ENCODE measurements around the gene SLC13A4. TPM values are rescaled to one million over a fixed set of nuclear protein-coding genes. Genes with fewer than 3 reads are reported as not detected.

The SLC13A4 gene
- total RNA-seq, 1 donor, result 0.36 TPM

DNA sequence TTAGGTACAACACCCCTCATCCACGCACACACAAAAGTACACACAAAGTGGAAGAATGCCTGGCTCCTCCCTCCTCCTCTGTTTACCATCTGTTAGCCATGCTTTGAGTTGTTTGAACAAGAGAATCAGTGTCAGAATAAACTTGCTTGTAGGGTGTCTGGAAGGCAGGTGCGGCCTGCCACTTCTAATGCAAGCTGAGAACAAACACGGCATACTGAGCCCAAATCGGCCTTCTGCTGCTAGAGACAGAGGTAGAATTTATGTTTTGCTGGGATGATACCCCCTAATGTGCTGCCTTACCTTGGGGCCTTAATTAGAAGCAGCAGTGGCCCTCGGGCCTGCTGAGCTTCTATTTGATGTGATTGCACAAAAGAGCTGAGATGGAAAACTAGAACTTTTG, 45.5 kb upstream of the SLC13A4 start:
- Histone ChIP-seq H2AFZ (ENCODE audit: low read length) (no peak overlapping the region), H3K4me3 (ENCODE audit: insufficient read depth, low read length) (no peak overlapping the region), H3K27me3 (ENCODE audit: insufficient read depth, low read length) (no peaks in the 10 kb centered on the region), H3K4me2 (ENCODE audit: insufficient read depth, low read length) (no peak overlapping the region), H3K27ac (ENCODE audit: low read depth, low read length) (no peak overlapping the region), H3K36me3 (ENCODE audit: insufficient read depth, low read length) (no peaks in the 10 kb centered on the region), H4K20me1 (ENCODE audit: insufficient read depth, low read length) (no peaks in the 10 kb centered on the region), H3K4me1 (ENCODE audit: insufficient read depth, low read length) (no peaks in the 10 kb centered on the region), H3K9me3 (ENCODE audit: low read depth, low read length) (peaks cover 5% of the 10 kb centered on the region), H3K79me2 (ENCODE audit: insufficient read depth, low read length) (no peaks in the 10 kb centered on the region)
- TF ChIP-seq, protein P1, sequence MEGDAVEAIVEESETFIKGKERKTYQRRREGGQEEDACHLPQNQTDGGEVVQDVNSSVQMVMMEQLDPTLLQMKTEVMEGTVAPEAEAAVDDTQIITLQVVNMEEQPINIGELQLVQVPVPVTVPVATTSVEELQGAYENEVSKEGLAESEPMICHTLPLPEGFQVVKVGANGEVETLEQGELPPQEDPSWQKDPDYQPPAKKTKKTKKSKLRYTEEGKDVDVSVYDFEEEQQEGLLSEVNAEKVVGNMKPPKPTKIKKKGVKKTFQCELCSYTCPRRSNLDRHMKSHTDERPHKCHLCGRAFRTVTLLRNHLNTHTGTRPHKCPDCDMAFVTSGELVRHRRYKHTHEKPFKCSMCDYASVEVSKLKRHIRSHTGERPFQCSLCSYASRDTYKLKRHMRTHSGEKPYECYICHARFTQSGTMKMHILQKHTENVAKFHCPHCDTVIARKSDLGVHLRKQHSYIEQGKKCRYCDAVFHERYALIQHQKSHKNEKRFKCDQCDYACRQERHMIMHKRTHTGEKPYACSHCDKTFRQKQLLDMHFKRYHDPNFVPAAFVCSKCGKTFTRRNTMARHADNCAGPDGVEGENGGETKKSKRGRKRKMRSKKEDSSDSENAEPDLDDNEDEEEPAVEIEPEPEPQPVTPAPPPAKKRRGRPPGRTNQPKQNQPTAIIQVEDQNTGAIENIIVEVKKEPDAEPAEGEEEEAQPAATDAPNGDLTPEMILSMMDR (IDR thresholded peaks at IDR 0.05; ENCODE audit: extremely low read depth, low read depth, low read length), result no peak
- DNase-seq (ENCODE audit: insufficient read length, low spot score, missing footprints), result no peak

DNA sequence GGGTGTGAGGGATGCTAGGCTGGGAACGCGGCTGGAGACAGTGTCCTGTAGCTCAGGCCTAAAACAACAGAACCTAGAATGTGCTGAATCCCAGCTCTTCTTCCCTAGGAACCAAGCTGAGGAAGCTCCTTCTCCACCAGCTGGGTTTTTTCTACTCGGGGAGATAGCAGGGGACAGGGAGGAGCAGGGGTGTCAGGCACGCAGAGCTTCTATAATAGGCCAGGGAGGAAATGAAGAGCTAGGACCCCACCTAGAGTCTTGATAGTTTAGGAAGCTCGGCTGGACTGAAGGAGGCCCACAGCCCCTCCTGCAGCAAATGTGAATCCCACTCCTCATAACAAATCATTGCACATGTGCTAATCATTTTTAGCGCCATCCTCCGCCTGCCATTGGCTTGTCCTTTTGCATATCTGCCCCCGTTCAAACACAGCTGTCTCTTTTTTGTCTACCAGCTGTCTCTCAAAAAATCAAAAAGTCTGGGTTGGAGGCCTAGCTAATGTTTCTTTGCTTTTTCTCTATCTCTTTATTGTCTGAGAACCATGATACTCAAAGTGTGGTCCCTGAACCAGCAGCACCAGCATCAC, 44.7 kb upstream of the SLC13A4 start:
- TF ChIP-seq, protein P1 (IDR thresholded peaks at IDR 0.05; ENCODE audit: extremely low read depth, low read depth, low read length), result no peak
- no peak for DNase-seq (ENCODE audit: insufficient read length, low spot score, missing footprints)
- Histone ChIP-seq H3K36me3 (ENCODE audit: insufficient read depth, low read length) (no peaks in the 10 kb centered on the region), H4K20me1 (ENCODE audit: insufficient read depth, low read length) (no peaks in the 10 kb centered on the region), H3K27ac (ENCODE audit: low read depth, low read length) (no peak overlapping the region), H3K4me3 (ENCODE audit: insufficient read depth, low read length) (no peak overlapping the region), H3K27me3 (ENCODE audit: insufficient read depth, low read length) (no peaks in the 10 kb centered on the region), H3K9me3 (ENCODE audit: low read depth, low read length) (no peaks in the 10 kb centered on the region), H3K4me1 (ENCODE audit: insufficient read depth, low read length) (no peaks in the 10 kb centered on the region), H3K79me2 (ENCODE audit: insufficient read depth, low read length) (no peaks in the 10 kb centered on the region), H3K4me2 (ENCODE audit: insufficient read depth, low read length) (no peak overlapping the region), H2AFZ (ENCODE audit: low read length) (no peak overlapping the region)

DNA sequence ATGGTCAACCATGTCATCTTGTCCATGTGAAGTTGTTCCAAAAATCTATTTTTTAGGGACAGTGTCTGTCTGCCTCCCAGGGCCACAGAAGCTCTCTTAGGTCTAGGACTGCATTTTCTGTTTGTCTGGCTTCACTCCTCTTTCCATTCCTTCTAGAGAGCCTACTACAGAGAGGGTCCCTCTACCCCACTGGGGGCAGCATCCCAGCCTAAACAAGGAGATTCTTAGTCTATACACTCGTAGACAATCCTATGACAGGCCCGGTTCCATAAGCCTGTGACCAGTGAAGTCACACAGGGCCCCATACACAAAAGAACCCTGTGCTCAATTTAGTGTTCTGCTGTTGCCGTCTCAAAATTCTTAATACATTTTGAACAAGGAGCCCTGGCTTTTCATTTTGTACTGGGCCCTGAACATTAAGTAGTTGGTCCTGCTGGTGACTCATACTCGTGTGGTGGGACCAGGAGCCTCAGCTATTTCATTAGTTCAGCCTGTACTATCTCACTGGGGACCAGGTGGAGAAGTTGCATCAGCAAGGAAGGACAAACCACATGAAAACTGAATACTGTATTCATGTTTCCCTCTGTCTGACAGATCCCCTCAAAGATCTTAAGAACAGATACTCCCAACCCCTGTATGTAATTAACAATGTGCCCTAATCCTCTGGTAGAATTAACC, 44.1 kb upstream of the SLC13A4 start:
- Histone ChIP-seq H2AFZ (ENCODE audit: low read length) (peak overlapping the region; percentile 63), H3K27ac (ENCODE audit: low read depth, low read length) (no peak overlapping the region), H3K9me3 (ENCODE audit: low read depth, low read length) (no peaks in the 10 kb centered on the region), H3K27me3 (ENCODE audit: insufficient read depth, low read length) (no peaks in the 10 kb centered on the region), H3K36me3 (ENCODE audit: insufficient read depth, low read length) (no peaks in the 10 kb centered on the region), H3K79me2 (ENCODE audit: insufficient read depth, low read length) (no peaks in the 10 kb centered on the region), H4K20me1 (ENCODE audit: insufficient read depth, low read length) (no peaks in the 10 kb centered on the region), H3K4me3 (ENCODE audit: insufficient read depth, low read length) (no peak overlapping the region), H3K4me1 (ENCODE audit: insufficient read depth, low read length) (no peaks in the 10 kb centered on the region), H3K4me2 (ENCODE audit: insufficient read depth, low read length) (no peak overlapping the region)
- TF ChIP-seq, protein P1 (IDR thresholded peaks at IDR 0.05; ENCODE audit: extremely low read depth, low read depth, low read length), result no peak
- no peak for DNase-seq (ENCODE audit: insufficient read length, low spot score, missing footprints)

- Histone ChIP-seq H3K4me2 (ENCODE audit: insufficient read depth, low read length) (no peak overlapping the region), H3K27me3 (ENCODE audit: insufficient read depth, low read length) (no peaks in the 10 kb centered on the region), H3K4me3 (ENCODE audit: insufficient read depth, low read length) (no peak overlapping the region), H3K27ac (ENCODE audit: low read depth, low read length) (no peak overlapping the region), H4K20me1 (ENCODE audit: insufficient read depth, low read length) (no peaks in the 10 kb centered on the region), H2AFZ (ENCODE audit: low read length) (no peak overlapping the region), H3K4me1 (ENCODE audit: insufficient read depth, low read length) (no peaks in the 10 kb centered on the region), H3K9me3 (ENCODE audit: low read depth, low read length) (no peaks in the 10 kb centered on the region), H3K79me2 (ENCODE audit: insufficient read depth, low read length) (no peaks in the 10 kb centered on the region), H3K36me3 (ENCODE audit: insufficient read depth, low read length) (no peaks in the 10 kb centered on the region)
- TF ChIP-seq, protein P1 (IDR thresholded peaks at IDR 0.05; ENCODE audit: extremely low read depth, low read depth, low read length), result no peak
- DNase-seq (ENCODE audit: insufficient read length, low spot score, missing footprints), result no peak
Observed at GRCh38 chr7:135771051-135771450, 43.1 kb upstream of the SLC13A4 start.
